WERI-Rb-1 (cell line): ENCODE measurements around the gene PPFIA2.
A peak's percentile ranks its signal among the peaks of the same experiment; 100 is the strongest.
"Not testable (repeated sequence)": the region's sequence is repeated elsewhere in the genome, so short reads cannot be mapped to it uniquely, and the experiment has no call there.

Source experiments
- DNase-seq: peaks from one replicate; pipeline ENCODE4 v3.0.0-alpha.2; 2020
- H3K27ac ChIP-seq: fragments of 250-450 bp; sonication (Bioruptor Pico); 2 replicates; pipeline ENCODE4 v1.5.1; 2020; ENCODE audit warnings: mild to moderate bottlenecking, moderate library complexity
- H3K27me3 ChIP-seq: fragments of 250-450 bp; sonication (Bioruptor Pico); 2 replicates; pipeline ENCODE4 v1.5.1; 2021; ENCODE audit warnings: mild to moderate bottlenecking, low read depth, moderate library complexity; ENCODE audit not compliant: insufficient read depth, severe bottlenecking
- H3K36me3 ChIP-seq: fragments of 250-450 bp; sonication (Bioruptor Pico); 2 replicates; pipeline ENCODE4 v1.5.1; 2020; ENCODE audit warnings: mild to moderate bottlenecking, moderate library complexity
- H3K4me3 ChIP-seq: 2 replicates; pipeline ENCODE4 v1.5.1; 2011; ENCODE audit warnings: low read depth, mild to moderate bottlenecking, control low read depth, low read length
- H3K9me3 ChIP-seq: fragments of 250-450 bp; sonication (Bioruptor Pico); 2 replicates; pipeline ENCODE4 v1.5.1; 2021; ENCODE audit warnings: mild to moderate bottlenecking, moderate library complexity; ENCODE audit not compliant: severe bottlenecking
- TF ChIP-seq, protein P1 (sequence below): IDR thresholded peaks from 2 replicates; pipeline ENCODE4 v1.5.1; 2011; ENCODE audit warnings: low read depth, mild to moderate bottlenecking, control low read depth, inconsistent platforms, low read length

PPFIA2 gene

DNA sequence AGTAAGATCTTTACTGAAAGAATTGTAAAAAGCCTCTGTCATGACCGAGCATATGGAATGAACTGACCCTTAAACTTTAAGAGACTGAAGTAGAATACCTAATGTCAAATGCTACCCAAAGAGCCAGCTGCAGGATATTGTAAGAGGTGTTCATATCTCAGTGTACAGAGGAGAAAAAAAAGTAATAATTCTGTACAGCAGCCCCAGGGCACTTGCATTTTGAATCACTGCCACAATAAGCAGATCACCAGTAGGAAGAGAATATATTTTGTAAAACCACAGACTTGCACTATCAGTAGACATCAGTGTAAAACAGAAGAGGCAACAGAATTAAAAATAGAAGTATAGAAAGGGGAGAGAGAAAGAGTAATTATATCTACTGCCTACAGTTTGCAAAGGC is 162.6 kb downstream of the PPFIA2 start:
- H3K27me3 ChIP-seq, result no peaks in the 10 kb centered on the region
- DNase-seq, result no peak

DNA sequence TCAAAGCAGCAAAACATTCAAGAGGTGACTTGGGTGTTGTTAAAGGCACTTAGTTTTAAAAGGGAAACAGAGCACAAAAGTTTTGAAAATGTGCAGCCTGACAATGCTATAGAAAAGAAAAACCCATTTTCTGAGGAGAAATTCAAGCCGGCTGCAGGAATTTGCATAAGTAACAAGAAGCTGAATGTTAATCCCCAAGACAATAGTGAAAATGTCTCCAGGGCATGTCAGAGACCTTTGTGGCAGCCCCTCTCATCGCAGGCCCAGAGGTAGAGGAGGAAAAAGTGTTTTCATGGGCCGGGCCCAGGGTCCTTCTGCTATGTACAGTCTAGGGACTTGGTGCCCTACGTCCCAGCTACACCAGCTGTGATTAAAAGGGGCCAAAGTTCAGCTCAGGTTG is 167.9 kb downstream of the PPFIA2 start:
- H3K36me3 ChIP-seq, result no peaks in the 10 kb centered on the region
- no peaks in the 10 kb centered on the region for H3K27me3 ChIP-seq
- no peak overlapping the region for H3K4me3 ChIP-seq
- peaks cover 2% of the 10 kb centered on the region for H3K9me3 ChIP-seq
- no peak for DNase-seq
- TF ChIP-seq, protein P1, sequence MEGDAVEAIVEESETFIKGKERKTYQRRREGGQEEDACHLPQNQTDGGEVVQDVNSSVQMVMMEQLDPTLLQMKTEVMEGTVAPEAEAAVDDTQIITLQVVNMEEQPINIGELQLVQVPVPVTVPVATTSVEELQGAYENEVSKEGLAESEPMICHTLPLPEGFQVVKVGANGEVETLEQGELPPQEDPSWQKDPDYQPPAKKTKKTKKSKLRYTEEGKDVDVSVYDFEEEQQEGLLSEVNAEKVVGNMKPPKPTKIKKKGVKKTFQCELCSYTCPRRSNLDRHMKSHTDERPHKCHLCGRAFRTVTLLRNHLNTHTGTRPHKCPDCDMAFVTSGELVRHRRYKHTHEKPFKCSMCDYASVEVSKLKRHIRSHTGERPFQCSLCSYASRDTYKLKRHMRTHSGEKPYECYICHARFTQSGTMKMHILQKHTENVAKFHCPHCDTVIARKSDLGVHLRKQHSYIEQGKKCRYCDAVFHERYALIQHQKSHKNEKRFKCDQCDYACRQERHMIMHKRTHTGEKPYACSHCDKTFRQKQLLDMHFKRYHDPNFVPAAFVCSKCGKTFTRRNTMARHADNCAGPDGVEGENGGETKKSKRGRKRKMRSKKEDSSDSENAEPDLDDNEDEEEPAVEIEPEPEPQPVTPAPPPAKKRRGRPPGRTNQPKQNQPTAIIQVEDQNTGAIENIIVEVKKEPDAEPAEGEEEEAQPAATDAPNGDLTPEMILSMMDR, result no peak
- no peak overlapping the region for H3K27ac ChIP-seq

More for the DNA sequence above, 162.6 kb downstream of the PPFIA2 start:
- TF ChIP-seq, protein P1, result no peak
- Histone ChIP-seq H3K36me3 (no peaks in the 10 kb centered on the region), H3K27ac (peak overlapping the region; percentile 82), H3K4me3 (peak overlapping the region; percentile 79), H3K9me3 (no peaks in the 10 kb centered on the region)

DNA sequence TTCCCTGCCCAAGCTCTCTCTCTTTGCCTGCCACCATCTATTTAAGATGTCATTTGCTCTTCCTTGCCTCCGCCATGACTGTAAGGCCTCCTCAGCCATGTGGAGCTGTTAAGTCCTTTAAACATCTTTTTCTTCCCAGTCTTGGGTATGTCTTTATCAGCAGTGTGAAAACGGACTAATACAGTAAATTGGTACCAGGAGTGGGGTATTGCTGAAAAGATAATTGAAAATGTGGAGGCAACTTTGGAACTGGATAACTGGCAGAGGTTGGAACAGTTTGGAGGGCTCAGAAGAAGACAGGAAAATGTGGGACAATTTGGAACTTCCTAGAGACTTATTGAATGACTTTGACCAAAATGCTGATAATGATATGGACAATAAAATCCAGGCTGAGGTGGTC is 168.4 kb downstream of the PPFIA2 start:
- H3K4me3 ChIP-seq, H3K27ac ChIP-seq, H3K9me3 ChIP-seq, H3K27me3 ChIP-seq, DNase-seq, H3K36me3 ChIP-seq: not testable (repeated sequence)

DNA sequence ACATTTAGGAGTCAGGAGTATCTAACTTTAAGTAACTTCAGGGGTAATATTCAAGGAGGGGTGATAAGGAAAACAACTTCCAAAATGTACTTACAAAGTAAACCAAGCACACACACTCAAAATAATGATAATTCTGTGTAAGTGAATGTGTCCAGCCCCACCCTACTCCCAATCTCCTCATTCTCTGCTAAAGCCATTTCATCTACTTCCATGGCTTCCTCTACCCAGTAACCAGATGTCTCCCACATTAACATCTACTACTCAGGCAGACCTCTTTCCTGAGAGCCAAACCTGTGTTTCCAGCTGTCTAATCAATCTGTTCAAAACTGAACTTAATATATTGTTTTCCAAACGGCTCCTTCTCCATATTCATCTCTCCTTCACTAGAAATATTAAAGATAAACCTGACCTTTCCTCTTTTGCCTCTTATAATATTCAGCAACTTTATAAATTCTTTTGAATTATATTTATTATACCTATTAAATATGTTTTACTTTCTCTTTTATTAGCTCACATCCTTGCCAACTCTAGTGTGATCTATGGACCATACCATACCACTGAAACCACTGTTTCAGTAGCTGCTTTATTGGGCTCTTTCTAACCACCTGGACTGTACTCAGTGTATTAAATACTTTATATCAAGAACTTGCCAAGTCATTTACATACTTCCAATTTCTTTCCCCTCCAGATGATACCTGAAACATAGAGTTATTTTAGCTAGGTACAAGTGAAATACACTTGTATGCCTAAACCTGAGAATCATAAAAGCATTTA is 170.7 kb downstream of the PPFIA2 start:
- TF ChIP-seq, protein P1, result no peak
- Histone ChIP-seq H3K27ac (no peak overlapping the region), H3K9me3 (peaks cover 2% of the 10 kb centered on the region), H3K36me3 (no peaks in the 10 kb centered on the region), H3K4me3 (no peak overlapping the region), H3K27me3 (no peaks in the 10 kb centered on the region)
- no peak for DNase-seq

DNA sequence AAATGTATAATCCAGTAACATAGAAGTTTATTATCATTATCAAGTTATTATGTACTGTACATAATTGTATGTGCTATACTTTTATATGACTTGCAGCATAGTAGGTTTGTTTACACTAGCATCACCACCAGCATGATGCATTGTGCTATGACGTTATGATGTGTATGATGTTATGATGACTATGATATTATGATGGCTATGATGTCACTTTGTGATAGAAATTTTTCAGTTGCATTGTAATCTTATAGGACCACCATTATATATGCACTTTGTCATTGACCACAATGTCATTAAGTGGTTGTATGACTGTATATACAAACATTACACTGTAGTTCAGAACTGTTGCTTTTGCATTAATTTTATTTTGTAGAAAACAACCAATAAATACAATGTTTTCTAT is 173.4 kb downstream of the PPFIA2 start:
- H3K27ac ChIP-seq, result no peak overlapping the region
- DNase-seq, result no peak
- no peak overlapping the region for H3K4me3 ChIP-seq
- TF ChIP-seq, protein P1, result no peak
- no peaks in the 10 kb centered on the region for H3K9me3 ChIP-seq
- H3K27me3 ChIP-seq, result no peaks in the 10 kb centered on the region
- H3K36me3 ChIP-seq, result no peaks in the 10 kb centered on the region

DNA sequence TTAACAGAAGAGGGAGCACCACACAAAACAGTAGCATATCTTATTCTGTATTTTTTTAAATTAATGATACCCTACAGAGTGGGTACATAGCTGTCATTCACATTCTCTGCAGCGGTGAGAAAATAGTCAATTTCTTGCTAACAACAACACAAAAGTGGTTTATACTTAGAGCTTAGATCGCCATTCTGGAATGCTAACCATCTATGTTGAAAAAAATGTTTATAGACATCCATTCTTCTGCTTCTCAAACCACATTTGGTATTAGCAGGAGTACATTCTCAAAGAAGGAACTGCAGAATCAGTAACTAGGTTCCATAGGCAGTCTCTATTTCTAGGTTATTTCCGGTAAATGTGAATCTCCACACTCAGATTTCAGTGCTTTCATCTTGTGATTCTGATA is 185.9 kb downstream of the PPFIA2 start:
- H3K9me3 ChIP-seq, result no peaks in the 10 kb centered on the region

More for the DNA sequence above, 185.9 kb downstream of the PPFIA2 start:
- no peaks in the 10 kb centered on the region for H3K36me3 ChIP-seq
- TF ChIP-seq, protein P1, result no peak
- no peak overlapping the region for H3K27ac ChIP-seq
- H3K4me3 ChIP-seq, result no peak overlapping the region
- H3K27me3 ChIP-seq, result no peaks in the 10 kb centered on the region
- DNase-seq, result no peak
